WTC11 (cell line): ENCODE measurements around the gene SYT15. TPM values are rescaled to one million over a fixed set of nuclear protein-coding genes. Genes with fewer than 3 reads are reported as not detected.
"Not testable (repeated sequence)": the region's sequence is repeated elsewhere in the genome, so short reads cannot be mapped to it uniquely, and the experiment has no call there.

ENCODE experiments used
- ATAC-seq: fragments of 200-7000 bp; cut with Tn5 transposase; 2 replicates; pipeline ENCODE4 v1.10.0; 2021; ENCODE audit warnings: mild to moderate bottlenecking, moderate library complexity
- Bru-seq: library from RNA; stranded (reverse); fragments of 400-500 nt; gene quantifications from one replicate; lab custom pipeline; 2021; lab: Mats Ljungman, UMichigan
- CTCF ChIA-PET: fragments of 300-600 bp; sonication (Branson Sonifier 250); formaldehyde crosslinking; loops from one replicate; lab custom pipeline; 2021; ENCODE audit warnings: antibody characterized with exemption; lab: Charles Lee
- POLR2A ChIA-PET: fragments of 350-600 bp; sonication (Branson Sonifier 250); formaldehyde crosslinking; loops from one replicate; lab custom pipeline; 2021; ENCODE audit warnings: antibody characterized with exemption; lab: Charles Lee
- DNase-seq: peaks from one replicate; pipeline ENCODE4 v3.0.0; 2021; ENCODE audit warnings: low spot score
- H3K27ac Mint-ChIP-seq: 2 replicates; pipeline ENCODE4 v1.8.0; 2021; ENCODE audit warnings: mixed read lengths
- H3K27me3 Mint-ChIP-seq: 2 replicates; pipeline ENCODE4 v1.8.0; 2021; ENCODE audit warnings: low read depth, mild to moderate bottlenecking, moderate library complexity, mixed read lengths
- H3K36me3 Mint-ChIP-seq: 2 replicates; pipeline ENCODE4 v1.8.0; 2021; ENCODE audit warnings: mixed read lengths
- H3K4me1 Mint-ChIP-seq: 2 replicates; pipeline ENCODE4 v1.8.0; 2022; ENCODE audit warnings: mixed read lengths
- H3K4me3 Mint-ChIP-seq: 2 replicates; pipeline ENCODE4 v1.8.0; 2021; ENCODE audit warnings: mild to moderate bottlenecking, moderate library complexity, mixed read lengths
- H3K9me3 Mint-ChIP-seq: 2 replicates; pipeline ENCODE4 v1.8.0; 2021; ENCODE audit warnings: mixed read lengths
- CREM ChIP-seq: sonication (generic); formaldehyde crosslinking; IDR thresholded peaks from 2 replicates; pipeline ENCODE4 v1.8.1; 2022; ENCODE audit warnings: mild to moderate bottlenecking, missing genetic modification reagents, moderate library complexity
- EMX1 ChIP-seq: fragments of 250-450 bp; sonication (Bioruptor Pico); IDR thresholded peaks from 2 replicates; pipeline ENCODE4 v1.8.0; 2021; ENCODE audit warnings: mild to moderate bottlenecking
- ESRRA ChIP-seq: sonication (generic); formaldehyde crosslinking; IDR thresholded peaks from 2 replicates; pipeline ENCODE4 v1.8.1; 2022; ENCODE audit warnings: mild to moderate bottlenecking, missing genetic modification reagents, borderline replicate concordance
- HMGA2 ChIP-seq: fragments of 250-450 bp; sonication (Bioruptor Pico); IDR thresholded peaks from 2 replicates; pipeline ENCODE4 v1.4.0; 2021; ENCODE audit warnings: mild to moderate bottlenecking, moderate library complexity
- MYBL2 ChIP-seq: sonication (generic); formaldehyde crosslinking; IDR thresholded peaks from 2 replicates; pipeline ENCODE4 v1.8.1; 2023; ENCODE audit warnings: mild to moderate bottlenecking, moderate library complexity, missing genetic modification reagents
- NR3C1 ChIP-seq: sonication (generic); formaldehyde crosslinking; conservative IDR thresholded peaks from 2 replicates; pipeline ENCODE4 v1.8.1; 2023; ENCODE audit warnings: low read depth, mild to moderate bottlenecking, missing genetic modification reagents
- PRRX2 ChIP-seq: fragments of 250-450 bp; sonication (Bioruptor Pico); IDR thresholded peaks from 2 replicates; pipeline ENCODE4 v1.8.0; 2021; ENCODE audit warnings: mild to moderate bottlenecking
- RORB ChIP-seq: fragments of 250-450 bp; sonication (Bioruptor Pico); IDR thresholded peaks from 2 replicates; pipeline ENCODE4 v1.9.0; 2021; ENCODE audit warnings: mild to moderate bottlenecking
- SMAD3 ChIP-seq: sonication (generic); formaldehyde crosslinking; IDR thresholded peaks from 2 replicates; pipeline ENCODE4 v1.8.0; 2022; ENCODE audit warnings: missing genetic modification reagents, mild to moderate bottlenecking, borderline replicate concordance
- TCF7 ChIP-seq: sonication (generic); formaldehyde crosslinking; IDR thresholded peaks from 2 replicates; pipeline ENCODE4 v1.8.0; 2022; ENCODE audit warnings: mild to moderate bottlenecking, low read depth, missing genetic modification reagents, moderate library complexity
- TEAD1 ChIP-seq: sonication (generic); formaldehyde crosslinking; IDR thresholded peaks from 2 replicates; pipeline ENCODE4 v1.8.0; 2022; ENCODE audit warnings: mild to moderate bottlenecking, missing genetic modification reagents
- ZNF232 ChIP-seq: sonication (generic); formaldehyde crosslinking; IDR thresholded peaks from 2 replicates; pipeline ENCODE4 v1.8.0; 2022; ENCODE audit warnings: mild to moderate bottlenecking, missing genetic modification reagents
- ZNF396 ChIP-seq: fragments of 250-450 bp; sonication (Bioruptor Pico); IDR thresholded peaks from 2 replicates; pipeline ENCODE4 v1.8.0; 2021; ENCODE audit warnings: mild to moderate bottlenecking, moderate library complexity, borderline replicate concordance
- long read RNA-seq, 3 experiments: library from RNA in 1 of 3; library from capped mRNA in 1 of 3; library from polyadenylated mRNA in 1 of 3; unstranded in 2 of 3; stranded (forward) in 1 of 3; transcript quantifications; one replicate each; pipeline ENCODE4 v2.0.0, GENCODE V29; 2021
- total RNA-seq: library from RNA; stranded (reverse); gene quantifications from 3 replicates; pipeline ENCODE4 v1.2.3, GENCODE V29; 2021

The SYT15 gene
- 1.2 to 1.6 TPM (median 1.5 TPM) in 3 replicates for total RNA-seq
- percentile 13 among the genes with signal in this experiment for Bru-seq, nascent RNA
- long read RNA-seq, experiment 1, partial matches to known transcripts = 0 of 1 reads
- long read RNA-seq, experiment 1, other reads (novel, unspliced or antisense) = 1 of 1 reads
- long read RNA-seq, experiment 2, partial matches to known transcripts = 0 of 1 reads
- long read RNA-seq, experiment 2, other reads (novel, unspliced or antisense) = 0 of 1 reads
- long read RNA-seq, experiment 3 = 0 reads

- POLR2A ChIA-PET, H3K4me3 Mint-ChIP-seq, CTCF ChIA-PET, H3K4me1 Mint-ChIP-seq, H3K36me3 Mint-ChIP-seq, H3K9me3 Mint-ChIP-seq, H3K27ac Mint-ChIP-seq, H3K27me3 Mint-ChIP-seq: not testable (repeated sequence)
- DNase-seq (peak; percentile 20), ATAC-seq (peak; percentile 34)
These were observed at the start of gene SYT15 for GRCh38 chr10:46578474-46579178. Gene SYT15 (plus strand): TSS chr10:46579128. CDS start chr10:46579169, 41 bp downstream.

GRCh38 chr10:46529742-46530141, 49.2 kb upstream of the SYT15 start:
- H3K36me3 Mint-ChIP-seq, ATAC-seq, H3K4me1 Mint-ChIP-seq, POLR2A ChIA-PET, H3K9me3 Mint-ChIP-seq, H3K4me3 Mint-ChIP-seq, H3K27ac Mint-ChIP-seq, H3K27me3 Mint-ChIP-seq: not testable (repeated sequence)
- CTCF ChIA-PET = interaction anchor here (2.2 kb wide), 1 partner anchor 15 kb away, joined by 12 read pairs; no protein-coding TSS in a partner anchor
- peak; percentile 1 for DNase-seq

GRCh38 chr10:46530249-46531186, 48.4 kb upstream of the SYT15 start:
- no peak overlapping the region for H3K27ac Mint-ChIP-seq
- H3K9me3 Mint-ChIP-seq = no peaks in the 10 kb centered on the region
- TF ChIP-seq SMAD3 (no peak), ZNF232 (CRISPR knock-in tag) (0 out of 2 replicates have a peak, but pooled peaks have one; percentile 27)
- no peaks in the 10 kb centered on the region for H3K4me1 Mint-ChIP-seq
- no peaks in the 10 kb centered on the region for H3K36me3 Mint-ChIP-seq
- POLR2A ChIA-PET = interaction anchor here (0.9 kb wide), 1 partner anchor 10 kb away, joined by 3 read pairs; no protein-coding TSS in a partner anchor
- DNase-seq (peak; percentile 11), ATAC-seq (0 out of 2 replicates have a peak, but pooled peaks have one; percentile 23)
- H3K27me3 Mint-ChIP-seq = no peaks in the 10 kb centered on the region
- CTCF ChIA-PET = interaction anchor here (2.2 kb wide), 1 partner anchor 14 kb away, joined by 12 read pairs; no protein-coding TSS in a partner anchor
- H3K4me3 Mint-ChIP-seq = no peak overlapping the region

GRCh38 chr10:46532256-46532655, 46.7 kb upstream of the SYT15 start:
- ATAC-seq, POLR2A ChIA-PET, H3K27me3 Mint-ChIP-seq, H3K36me3 Mint-ChIP-seq, H3K9me3 Mint-ChIP-seq, H3K4me3 Mint-ChIP-seq, H3K4me1 Mint-ChIP-seq, H3K27ac Mint-ChIP-seq, CTCF ChIA-PET: not testable (repeated sequence)
- peak; percentile 3 for DNase-seq

- peaks cover 11% of the 10 kb centered on the region for H3K4me1 Mint-ChIP-seq
- no peaks in the 10 kb centered on the region for H3K36me3 Mint-ChIP-seq
- peak; percentile 10 for DNase-seq
- CTCF ChIA-PET = no interaction called here
- POLR2A ChIA-PET = no interaction called here
- H3K4me3 Mint-ChIP-seq = no peak overlapping the region
- TF ChIP-seq TCF7 (CRISPR knock-in tag) (no peak), RORB (CRISPR knock-in tag) (no peak), TEAD1 (no peak), HMGA2 (no peak), MYBL2 (CRISPR knock-in tag) (no peak), ESRRA (CRISPR knock-in tag) (no peak), ZNF396 (CRISPR knock-in tag) (no peak), EMX1 (CRISPR knock-in tag) (no peak), NR3C1 (CRISPR knock-in tag) (no peak), PRRX2 (CRISPR knock-in tag) (no peak), CREM (CRISPR knock-in tag) (no peak), SMAD3 (no peak)
- TF ChIP-seq, all 79 proteins: peak for 0
- no peak overlapping the region for H3K27ac Mint-ChIP-seq
- peak; percentile 31; the same call in 1 of the 2 replicates for ATAC-seq
- H3K9me3 Mint-ChIP-seq = no peaks in the 10 kb centered on the region
- peaks cover under 1% of the 10 kb centered on the region for H3K27me3 Mint-ChIP-seq
These were observed 44.0 kb upstream of the SYT15 start for GRCh38 chr10:46534828-46535524.
